ENCODE results near the gene ANKRD40CL.
"Not testable (repeated sequence)": the region's sequence is repeated elsewhere in the genome, so short reads cannot be mapped to it uniquely, and the experiment has no call there.

Gene ANKRD40CL

DNA sequence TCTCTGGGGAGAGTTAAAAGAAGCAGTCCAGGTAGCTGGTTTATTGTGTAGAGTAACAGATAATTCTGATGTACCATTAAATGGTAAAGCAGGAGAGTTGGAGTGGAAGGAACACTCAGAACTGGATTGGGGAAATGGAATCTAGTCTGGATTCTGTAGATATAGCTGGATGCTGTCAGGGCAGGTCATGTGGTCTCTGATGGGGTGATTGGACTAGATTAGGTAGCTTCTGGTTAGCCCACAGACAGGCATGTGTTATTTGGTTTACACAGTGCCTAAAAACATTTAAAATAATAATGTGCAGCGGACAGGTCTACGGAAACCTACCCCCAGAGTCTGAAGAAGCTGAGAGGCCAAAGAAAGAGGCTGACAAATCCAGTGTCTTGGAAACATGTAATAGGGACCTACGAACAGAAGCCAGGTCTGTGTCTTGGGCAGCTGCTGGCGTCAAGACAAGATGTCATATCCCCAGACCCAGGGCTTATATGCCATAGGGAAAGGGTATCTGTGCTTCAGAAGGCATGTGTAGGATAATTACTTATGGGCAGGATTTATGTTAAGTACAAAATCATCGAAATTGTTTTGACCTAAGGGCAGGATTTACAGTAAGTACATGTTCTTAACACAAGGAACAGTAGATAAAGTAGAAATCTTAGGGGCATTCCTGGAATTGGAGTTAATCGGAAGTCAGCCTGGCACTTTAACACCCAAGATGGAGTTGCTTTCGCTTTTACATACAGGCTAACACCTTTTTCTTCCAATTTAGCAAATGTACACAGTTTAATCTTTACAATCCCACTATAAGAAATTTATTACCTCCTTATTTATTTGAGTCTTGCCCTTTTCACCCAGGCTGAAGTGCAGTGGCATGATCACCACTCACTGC, 35.5 kb downstream of the ANKRD40CL start:
- Histone ChIP-seq H3K27me3 (replicated peaks; ENCODE audit: control insufficient read depth, insufficient read depth, low read length) (no peaks in the 10 kb centered on the region), H3K36me3 (ENCODE audit: control insufficient read depth, insufficient read depth, low read length) (peaks cover 2% of the 10 kb centered on the region), H3K4me3 (replicated peaks; ENCODE audit: low read depth, low read length) (no peak overlapping the region)
- TF ChIP-seq, protein P1, sequence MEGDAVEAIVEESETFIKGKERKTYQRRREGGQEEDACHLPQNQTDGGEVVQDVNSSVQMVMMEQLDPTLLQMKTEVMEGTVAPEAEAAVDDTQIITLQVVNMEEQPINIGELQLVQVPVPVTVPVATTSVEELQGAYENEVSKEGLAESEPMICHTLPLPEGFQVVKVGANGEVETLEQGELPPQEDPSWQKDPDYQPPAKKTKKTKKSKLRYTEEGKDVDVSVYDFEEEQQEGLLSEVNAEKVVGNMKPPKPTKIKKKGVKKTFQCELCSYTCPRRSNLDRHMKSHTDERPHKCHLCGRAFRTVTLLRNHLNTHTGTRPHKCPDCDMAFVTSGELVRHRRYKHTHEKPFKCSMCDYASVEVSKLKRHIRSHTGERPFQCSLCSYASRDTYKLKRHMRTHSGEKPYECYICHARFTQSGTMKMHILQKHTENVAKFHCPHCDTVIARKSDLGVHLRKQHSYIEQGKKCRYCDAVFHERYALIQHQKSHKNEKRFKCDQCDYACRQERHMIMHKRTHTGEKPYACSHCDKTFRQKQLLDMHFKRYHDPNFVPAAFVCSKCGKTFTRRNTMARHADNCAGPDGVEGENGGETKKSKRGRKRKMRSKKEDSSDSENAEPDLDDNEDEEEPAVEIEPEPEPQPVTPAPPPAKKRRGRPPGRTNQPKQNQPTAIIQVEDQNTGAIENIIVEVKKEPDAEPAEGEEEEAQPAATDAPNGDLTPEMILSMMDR (IDR thresholded peaks at IDR 0.05; ENCODE audit: insufficient read depth, low read length, poor library complexity, severe bottlenecking) = no peak
- DNase-seq (ENCODE audit: extremely low read depth, insufficient read length) = no peak

DNA sequence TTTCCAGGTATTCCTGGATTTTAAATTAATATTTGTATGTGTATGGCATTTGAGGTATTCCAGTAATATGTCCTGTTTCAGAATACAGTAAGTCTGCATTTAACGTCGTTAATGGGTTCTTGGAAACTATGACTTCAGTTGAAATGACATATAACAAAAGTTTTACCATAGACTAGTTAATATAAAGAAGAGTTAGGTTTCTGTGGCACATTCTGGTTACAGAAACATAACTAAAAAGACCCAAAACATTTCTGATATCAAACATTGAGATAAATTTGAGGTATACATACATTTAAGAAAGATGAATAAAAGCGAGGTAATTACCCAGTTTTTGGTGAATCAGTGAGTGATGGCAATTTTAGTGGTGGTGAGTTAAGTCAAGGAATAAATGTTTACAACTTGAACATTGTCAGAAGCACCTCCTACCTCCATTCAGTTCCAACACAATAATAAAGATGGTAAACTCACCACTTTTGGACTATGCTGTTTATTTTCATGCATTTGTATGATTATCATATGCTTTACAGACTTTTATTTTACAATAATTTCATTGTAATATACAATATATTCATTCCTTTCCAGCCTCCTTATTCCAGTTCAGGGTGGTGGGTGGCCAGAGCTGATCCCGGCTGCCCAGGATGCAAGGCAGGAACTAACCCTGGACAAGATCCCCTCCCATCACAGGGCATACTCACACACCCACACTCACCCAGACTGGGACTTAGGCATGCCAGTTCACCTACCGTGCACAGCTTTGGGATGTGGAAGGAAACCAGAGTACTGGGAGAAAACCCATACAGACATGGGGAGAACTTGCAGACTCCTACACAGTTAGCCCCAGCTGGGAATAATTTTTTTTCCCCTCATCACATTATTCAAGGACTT, 38.2 kb downstream of the ANKRD40CL start:
- Histone ChIP-seq H3K27me3 (replicated peaks; ENCODE audit: control insufficient read depth, insufficient read depth, low read length) (no peaks in the 10 kb centered on the region), H3K4me3 (replicated peaks; ENCODE audit: low read depth, low read length) (no peak overlapping the region), H3K36me3 (ENCODE audit: control insufficient read depth, insufficient read depth, low read length) (peaks cover 2% of the 10 kb centered on the region)
- no peak for DNase-seq (ENCODE audit: extremely low read depth, insufficient read length)
- TF ChIP-seq, protein P1 (IDR thresholded peaks at IDR 0.05; ENCODE audit: insufficient read depth, low read length, poor library complexity, severe bottlenecking) = no peak

DNA sequence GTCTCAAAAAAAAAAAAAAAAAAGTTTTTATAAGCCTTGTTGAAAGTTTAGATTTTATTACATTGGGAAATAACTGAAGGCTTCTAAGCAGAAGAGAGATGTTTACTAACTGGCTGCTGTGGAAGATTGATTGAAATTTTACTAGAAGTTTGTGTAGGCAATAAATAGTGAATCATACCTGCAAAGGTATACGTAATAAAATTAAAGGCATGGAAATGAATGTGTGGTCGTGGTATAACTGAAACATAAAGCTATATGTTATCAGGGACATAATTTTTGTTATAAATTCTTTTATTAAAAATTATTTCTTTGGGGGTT, 39.2 kb downstream of the ANKRD40CL start:
- TF ChIP-seq, protein P1 (IDR thresholded peaks at IDR 0.05; ENCODE audit: insufficient read depth, low read length, poor library complexity, severe bottlenecking) = no peak
- no peak for DNase-seq (ENCODE audit: extremely low read depth, insufficient read length)
- Histone ChIP-seq H3K4me3 (replicated peaks; ENCODE audit: low read depth, low read length) (no peak overlapping the region), H3K27me3 (replicated peaks; ENCODE audit: control insufficient read depth, insufficient read depth, low read length) (no peaks in the 10 kb centered on the region), H3K36me3 (ENCODE audit: control insufficient read depth, insufficient read depth, low read length) (peaks cover 2% of the 10 kb centered on the region)

DNA sequence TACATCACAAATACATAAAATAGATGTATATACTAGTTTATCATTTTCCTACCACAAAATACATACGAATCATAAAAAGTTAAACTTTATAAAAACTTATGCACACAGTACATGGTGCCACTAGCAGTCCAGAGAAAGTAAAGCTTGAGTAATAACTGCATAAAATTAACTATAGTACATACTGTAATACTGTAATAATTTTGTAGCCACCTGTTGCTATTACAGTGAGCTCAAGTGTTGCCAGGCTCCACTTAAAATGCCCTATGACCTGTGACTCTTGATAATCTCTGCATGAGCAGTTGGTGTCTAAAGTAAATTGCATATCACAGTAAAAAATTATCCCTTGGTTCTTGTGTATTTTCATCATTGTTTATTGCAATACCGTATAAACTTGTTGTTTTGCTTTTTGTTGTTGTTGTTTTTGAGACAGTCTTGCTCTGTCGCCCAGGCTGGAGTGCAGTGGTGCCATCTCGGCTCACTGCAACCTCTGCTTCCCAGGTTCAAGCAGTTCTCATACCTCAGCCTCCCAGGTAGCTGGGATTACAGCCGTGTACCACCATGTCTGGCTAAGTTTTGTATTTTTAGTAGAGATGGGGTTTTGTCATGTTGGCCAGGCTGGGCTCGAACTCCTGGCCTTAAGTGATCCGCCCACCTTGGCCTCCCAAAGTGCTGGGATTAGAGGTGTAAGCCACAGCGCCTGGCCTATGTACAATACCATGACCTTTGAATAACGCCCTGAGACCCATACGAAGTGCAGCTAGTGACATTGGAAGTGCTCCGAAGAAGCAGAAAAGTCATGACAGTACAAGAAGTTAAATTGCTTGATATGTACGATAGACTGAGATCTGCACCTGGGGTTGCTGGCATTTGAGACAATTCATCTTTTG, 41.3 kb downstream of the ANKRD40CL start:
- no peaks in the 10 kb centered on the region for H3K27me3 ChIP-seq (replicated peaks; ENCODE audit: control insufficient read depth, insufficient read depth, low read length)
- DNase-seq (ENCODE audit: extremely low read depth, insufficient read length) = no peak
- no peak overlapping the region for H3K4me3 ChIP-seq (replicated peaks; ENCODE audit: low read depth, low read length)
- TF ChIP-seq, protein P1 (IDR thresholded peaks at IDR 0.05; ENCODE audit: insufficient read depth, low read length, poor library complexity, severe bottlenecking) = no peak
- peaks cover 2% of the 10 kb centered on the region for H3K36me3 ChIP-seq (ENCODE audit: control insufficient read depth, insufficient read depth, low read length)

DNA sequence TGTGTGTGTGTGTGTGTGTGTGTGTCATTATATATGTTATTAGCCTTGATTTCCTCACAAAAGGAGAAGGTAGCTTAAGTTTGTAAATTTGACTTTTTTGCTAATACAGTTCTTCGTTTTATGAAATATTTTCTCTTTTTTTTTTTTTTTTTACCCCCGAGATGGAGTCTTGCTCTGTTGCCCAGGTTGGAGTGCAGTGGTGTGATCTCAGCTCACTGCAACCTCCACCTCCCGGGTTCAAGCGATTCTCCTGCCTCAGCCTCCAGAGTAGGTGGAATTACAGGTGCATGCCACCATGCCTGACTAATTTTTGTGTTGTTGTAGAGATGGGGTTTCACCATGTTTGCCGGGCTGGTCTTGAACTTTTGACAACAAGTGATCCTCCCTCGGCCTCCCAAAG, 42.7 kb downstream of the ANKRD40CL start:
- not testable (repeated sequence) for H3K36me3 ChIP-seq (ENCODE audit: control insufficient read depth, insufficient read depth, low read length); H3K27me3 ChIP-seq (replicated peaks; ENCODE audit: control insufficient read depth, insufficient read depth, low read length); DNase-seq (ENCODE audit: extremely low read depth, insufficient read length); H3K4me3 ChIP-seq (replicated peaks; ENCODE audit: low read depth, low read length)

Measured in GM06990 (cell line).